ENCODE results near the gene RDH11. TPM values are rescaled to one million over a fixed set of nuclear protein-coding genes. Genes with fewer than 3 reads are reported as not detected.

The RDH11 gene
- 50.5 to 58.3 TPM (median 52.3 TPM) in 5 replicates for total RNA-seq (2022; extraction: Qiagen RNA extraction)

GRCh38 chr14:67695394-67695949, at the start of gene RDH11:
RDH11 (minus strand) TSS chr14:67695764; CDS start chr14:67695703, 61 bp downstream.

GRCh38 chr14:67701492-67701891, 5.9 kb upstream of the RDH11 start, which contains the start of gene RDH12:
RDH12 (plus strand) TSS chr14:67701886; CDS start chr14:67722643, 20,757 bp downstream.

GRCh38 chr14:67674480-67675218, 20.9 kb downstream of the RDH11 start, which contains the start of gene VTI1B:
VTI1B (minus strand) TSS chr14:67674632; CDS start chr14:67674489, 143 bp downstream.

Other genes with a start within 250 kb of the RDH11 start
- gene TMEM229B, start 207.0 kb downstream of the RDH11 start, total RNA-seq (2022; extraction: Qiagen RNA extraction) = 0.17 to 0.32 TPM (median 0.19 TPM) in 5 replicates
- gene PLEKHH1, start 162.5 kb downstream of the RDH11 start, total RNA-seq (2022; extraction: Qiagen RNA extraction) = 2.2 to 3.8 TPM (median 3.1 TPM) in 5 replicates
- 16.5 to 19.5 TPM (median 18.5 TPM) in 5 replicates for gene PIGH, start 95.5 kb downstream of the RDH11 start, total RNA-seq (2022; extraction: Qiagen RNA extraction)
- 1.5 to 2.5 TPM (median 2.1 TPM) in 5 replicates for gene ARG2, start 75.8 kb downstream of the RDH11 start, total RNA-seq (2022; extraction: Qiagen RNA extraction)
- gene VTI1B, start 21.1 kb downstream of the RDH11 start, total RNA-seq (2022; extraction: Qiagen RNA extraction) = 72.9 to 91.3 TPM (median 85.0 TPM) in 5 replicates
- 0.03 to 0.07 TPM (median 0.06 TPM) in 3 of 5 replicates, not detected in the others for gene RDH12, start 6.1 kb upstream of the RDH11 start, total RNA-seq (2022; extraction: Qiagen RNA extraction)
- gene ZFYVE26, start 120.8 kb upstream of the RDH11 start, total RNA-seq (2022; extraction: Qiagen RNA extraction) = 5.0 to 6.2 TPM (median 5.5 TPM) in 5 replicates
- 3.6 to 5.6 TPM (median 4.2 TPM) in 5 replicates for gene RAD51B, start 124.0 kb upstream of the RDH11 start, total RNA-seq (2022; extraction: Qiagen RNA extraction)